ENCODE measurements around the gene ANXA1.

GRCh38 chr9:73204936-73205335 is 53.3 kb downstream of the ANXA1 start:
- TF ChIP-seq CTCF (IDR thresholded peaks at IDR 0.05) (no peak), POLR2A (IDR thresholded peaks at IDR 0.05) (no peak)

All from right lobe of liver (tissue), 4 donors.